ENCODE measurements around the gene HRCT1.

DNA sequence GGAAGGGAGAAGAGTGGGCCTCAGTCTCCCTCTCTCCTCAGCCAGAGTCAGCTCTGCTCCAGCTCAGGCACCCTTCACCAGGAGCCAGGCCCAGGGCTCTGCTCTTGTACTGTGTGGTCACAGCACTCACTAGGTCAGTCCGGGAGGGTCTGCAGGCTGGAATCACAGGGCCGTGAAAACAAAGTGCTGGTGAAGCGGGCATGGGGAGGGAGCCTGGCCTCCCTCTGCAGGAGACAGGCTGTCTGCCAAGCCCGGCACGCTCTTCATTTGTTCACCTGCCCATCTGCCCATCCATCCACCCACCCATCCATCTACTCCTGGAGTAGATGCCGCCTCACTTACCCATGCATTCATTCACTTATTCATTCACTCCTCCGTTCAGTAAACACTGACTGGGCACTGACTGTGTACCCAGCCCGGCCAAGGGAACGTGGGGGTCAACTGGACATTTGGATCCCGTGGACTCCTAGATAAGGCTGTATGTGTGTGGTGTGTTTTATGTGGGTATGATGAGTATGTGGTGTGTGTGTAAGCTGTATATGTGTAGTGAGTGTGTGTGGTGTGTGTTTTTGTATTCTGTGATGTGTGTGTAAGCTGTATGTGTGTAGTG lies 6.9 kb downstream of the HRCT1 start:
- TF ChIP-seq POLR2A (IDR thresholded peaks at IDR 0.05) (no peak), EP300 (IDR thresholded peaks at IDR 0.05) (no peak)
- TF ChIP-seq, protein P1, sequence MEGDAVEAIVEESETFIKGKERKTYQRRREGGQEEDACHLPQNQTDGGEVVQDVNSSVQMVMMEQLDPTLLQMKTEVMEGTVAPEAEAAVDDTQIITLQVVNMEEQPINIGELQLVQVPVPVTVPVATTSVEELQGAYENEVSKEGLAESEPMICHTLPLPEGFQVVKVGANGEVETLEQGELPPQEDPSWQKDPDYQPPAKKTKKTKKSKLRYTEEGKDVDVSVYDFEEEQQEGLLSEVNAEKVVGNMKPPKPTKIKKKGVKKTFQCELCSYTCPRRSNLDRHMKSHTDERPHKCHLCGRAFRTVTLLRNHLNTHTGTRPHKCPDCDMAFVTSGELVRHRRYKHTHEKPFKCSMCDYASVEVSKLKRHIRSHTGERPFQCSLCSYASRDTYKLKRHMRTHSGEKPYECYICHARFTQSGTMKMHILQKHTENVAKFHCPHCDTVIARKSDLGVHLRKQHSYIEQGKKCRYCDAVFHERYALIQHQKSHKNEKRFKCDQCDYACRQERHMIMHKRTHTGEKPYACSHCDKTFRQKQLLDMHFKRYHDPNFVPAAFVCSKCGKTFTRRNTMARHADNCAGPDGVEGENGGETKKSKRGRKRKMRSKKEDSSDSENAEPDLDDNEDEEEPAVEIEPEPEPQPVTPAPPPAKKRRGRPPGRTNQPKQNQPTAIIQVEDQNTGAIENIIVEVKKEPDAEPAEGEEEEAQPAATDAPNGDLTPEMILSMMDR (IDR thresholded peaks at IDR 0.05) = no peak

All from ovary (tissue), 3 donors.